Keratinocyte (primary cell): ENCODE data around the gene RANBP10. TPM values are rescaled to one million over a fixed set of nuclear protein-coding genes. Genes with fewer than 3 reads are reported as not detected.

Experiments used
- DNase-seq: peaks from one replicate; pipeline ENCODE4 v3.0.0-alpha.2; 2011; ENCODE audit warnings: low read depth, missing footprints, low spot score
- FAIRE-seq: peaks from 2 replicates; lab custom pipeline; 2011; peaks lifted over from hg19 to GRCh38; lab: Jason Lieb, UNC
- H2AFZ ChIP-seq: 2 replicates; pipeline ENCODE4 v1.6.0; 2012; ENCODE audit warnings: low read length, control low read depth, inconsistent platforms; ENCODE audit not compliant: control insufficient read depth
- H3K27ac ChIP-seq: 2 replicates; pipeline ENCODE4 v1.5.1; 2011; ENCODE audit warnings: low read length; ENCODE audit not compliant: control insufficient read depth, insufficient read depth
- H3K27me3 ChIP-seq: 3 replicates; pipeline ENCODE4 v1.6.0; 2011; ENCODE audit warnings: low read length; ENCODE audit not compliant: control insufficient read depth, insufficient read depth; ENCODE audit errors: extremely low read depth
- H3K36me3 ChIP-seq, 2 experiments: 2 replicates in 1 of 2; 3 replicates in 1 of 2; pipeline ENCODE4 v1.5.1; 2011; ENCODE audit warnings: low read length in 2 of 2, mild to moderate bottlenecking in 1 of 2; ENCODE audit not compliant: control insufficient read depth in 2 of 2, insufficient read depth in 2 of 2; ENCODE audit errors: extremely low read depth in 1 of 2
- H3K4me1 ChIP-seq: 3 replicates; pipeline ENCODE4 v1.5.1; 2011; ENCODE audit warnings: low read length; ENCODE audit not compliant: control insufficient read depth, insufficient read depth; ENCODE audit errors: extremely low read depth
- H3K4me2 ChIP-seq: 3 replicates; pipeline ENCODE4 v1.6.0; 2011; ENCODE audit warnings: low read depth, low read length; ENCODE audit not compliant: control insufficient read depth, insufficient read depth; ENCODE audit errors: extremely low read depth
- H3K4me3 ChIP-seq, 3 experiments: fragments of 200-600 bp in 1 of 3; sonication (generic) in 1 of 3; 2 replicates in 2 of 3; 3 replicates in 1 of 3; pipeline ENCODE4 v1.5.1; 2011 to 2016; ENCODE audit warnings: low read length in 3 of 3, mild to moderate bottlenecking in 3 of 3, control low read depth in 2 of 3, inconsistent platforms in 1 of 3, low read depth in 1 of 3, mixed read lengths in 1 of 3, mixed run types in 1 of 3, moderate library complexity in 1 of 3; ENCODE audit not compliant: control insufficient read depth in 2 of 3, insufficient read depth in 2 of 3; ENCODE audit errors: extremely low read depth in 1 of 3
- H3K79me2 ChIP-seq: 2 replicates; pipeline ENCODE4 v1.6.0; 2012; ENCODE audit warnings: low read length; ENCODE audit not compliant: control insufficient read depth, insufficient read depth
- H3K9ac ChIP-seq: 3 replicates; pipeline ENCODE4 v1.6.0; 2011; ENCODE audit warnings: low read length; ENCODE audit not compliant: control insufficient read depth, insufficient read depth; ENCODE audit errors: extremely low read depth
- H3K9me1 ChIP-seq: 3 replicates; pipeline ENCODE4 v1.6.0; 2011; ENCODE audit warnings: low read length; ENCODE audit not compliant: control insufficient read depth, insufficient read depth; ENCODE audit errors: extremely low read depth
- H3K9me3 ChIP-seq: 2 replicates; pipeline ENCODE4 v1.5.1; 2012; ENCODE audit warnings: low read depth, low read length; ENCODE audit not compliant: control insufficient read depth
- H4K20me1 ChIP-seq: 3 replicates; pipeline ENCODE4 v1.6.0; 2011; ENCODE audit warnings: low read length; ENCODE audit not compliant: control insufficient read depth, insufficient read depth; ENCODE audit errors: extremely low read depth
- CTCF ChIP-seq, 3 experiments: IDR thresholded peaks in 1 of 3; conservative IDR thresholded peaks in 1 of 3; optimal IDR thresholded peaks in 1 of 3; 2 replicates in 2 of 3; 3 replicates in 1 of 3; pipeline versions ENCODE3 to v1.5.1; 2011; ENCODE audit warnings: low read length in 3 of 3, mild to moderate bottlenecking in 3 of 3, moderate library complexity in 2 of 3, control low read depth in 1 of 3, inconsistent platforms in 1 of 3; ENCODE audit not compliant: insufficient read depth in 2 of 3; ENCODE audit errors: extremely low read depth in 1 of 3
- EZH2 ChIP-seq: IDR thresholded peaks from one replicate; pipeline ENCODE4 v1.6.1; 2012; ENCODE audit warnings: inconsistent platforms, mild to moderate bottlenecking, low read length, moderate library complexity
- dilution Hi-C: fragments of 300-500 bp; cut with MboI; formaldehyde crosslinking; loops from one replicate; pipeline ENCODE4 v1.7.0; 2020; ENCODE audit warnings: low sequenced_read_pairs; ENCODE audit not compliant: extremely low pct_ligation_motif_present
- polyA plus RNA-seq, 5 experiments: library from polyadenylated mRNA; depleted of rRNA in 3 of 5; stranded (reverse) in 3 of 5; stranded (forward) in 1 of 5; unstranded in 1 of 5; fragments of >200 nt; gene quantifications; 1 replicate in 1 of 5; 2 replicates in 3 of 5; 3 replicates in 1 of 5; pipeline versions ENCODE4 v1.2.1 to v1.2.3, GENCODE V29; 2011 to 2012; ENCODE audit warnings: missing spikeins in 2 of 5, low read depth in 1 of 5, low replicate concordance in 1 of 5

Gene RANBP10
- polyA plus RNA-seq, 1 donor (not counting 4 experiments of a cell fraction or from before 2014, with no cell fraction given), result 9.5 TPM

- TF ChIP-seq CTCF (optimal IDR thresholded peaks at IDR 0.05 in 1 of 3, IDR thresholded peaks at IDR 0.05 in 1 of 3, conservative IDR thresholded peaks at IDR 0.05 in 1 of 3; ENCODE audit: extremely low read depth in 1 of 3, insufficient read depth in 2 of 3, low read length in 3 of 3) (no peak), EZH2 (no peak)
- H3K4me2 ChIP-seq, result no peak overlapping the region
- H4K20me1 ChIP-seq, result peaks cover 3% of the 10 kb centered on the region
- no peak overlapping the region for H3K27ac ChIP-seq
- dilution Hi-C loops, result no loop called here
- H3K4me1 ChIP-seq, result peaks cover 6% of the 10 kb centered on the region
- H3K79me2 ChIP-seq, result peaks cover 58% of the 10 kb centered on the region
- no peak overlapping the region for H2AFZ ChIP-seq
- H3K36me3 ChIP-seq, result peaks cover 3 to 6% of the 10 kb centered on the region in 2 experiments
- no peak overlapping the region for H3K9ac ChIP-seq
- H3K4me3 ChIP-seq, result no peak overlapping the region
- FAIRE-seq (no peak), DNase-seq (no peak)
- no peaks in the 10 kb centered on the region for H3K9me3 ChIP-seq
- H3K27me3 ChIP-seq, result no peaks in the 10 kb centered on the region
- H3K9me1 ChIP-seq, result peaks cover under 1% of the 10 kb centered on the region
Measured at GRCh38 chr16:67702130-67702529, 104.2 kb downstream of the RANBP10 start.

GRCh38 chr16:67701420-67701819 is 104.9 kb downstream of the RANBP10 start:
- Histone ChIP-seq H2AFZ (no peak overlapping the region), H3K9me1 (no peaks in the 10 kb centered on the region), H3K4me1 (peaks cover 10% of the 10 kb centered on the region), H3K36me3 (peaks cover 3 to 6% of the 10 kb centered on the region in 2 experiments), H3K27me3 (no peaks in the 10 kb centered on the region), H3K79me2 (peaks cover 55% of the 10 kb centered on the region), H3K4me3 (no peak overlapping the region), H3K4me2 (no peak overlapping the region), H4K20me1 (peaks cover 3% of the 10 kb centered on the region), H3K9me3 (no peaks in the 10 kb centered on the region), H3K27ac (no peak overlapping the region), H3K9ac (no peak overlapping the region)
- dilution Hi-C loops, result no loop called here
- TF ChIP-seq EZH2 (no peak), CTCF (optimal IDR thresholded peaks at IDR 0.05 in 1 of 3, IDR thresholded peaks at IDR 0.05 in 1 of 3, conservative IDR thresholded peaks at IDR 0.05 in 1 of 3; ENCODE audit: extremely low read depth in 1 of 3, insufficient read depth in 2 of 3, low read length in 3 of 3) (no peak)
- DNase-seq (no peak), FAIRE-seq (no peak)
